Measurements from ENCODE around the gene STARD10.

DNA sequence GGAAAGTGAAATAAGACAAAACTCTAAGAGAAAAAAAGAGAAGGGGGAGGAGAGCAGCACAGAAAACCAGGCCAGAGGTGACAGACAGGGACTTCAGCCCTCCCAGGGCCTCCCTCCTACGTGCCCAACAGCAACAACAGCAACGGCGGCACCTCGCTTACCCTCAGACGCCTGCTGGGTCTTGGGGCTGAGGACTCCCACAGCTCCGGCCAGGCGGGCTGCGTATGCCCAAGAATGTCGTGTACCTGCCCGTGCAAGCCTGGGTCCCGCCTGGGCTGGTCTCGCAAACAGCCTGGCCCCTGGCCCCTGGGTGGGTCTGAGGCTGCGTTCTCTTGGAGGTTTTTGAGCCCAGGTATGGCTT lies 72.2 kb downstream of the STARD10 start:
- TF ChIP-seq, protein P1, sequence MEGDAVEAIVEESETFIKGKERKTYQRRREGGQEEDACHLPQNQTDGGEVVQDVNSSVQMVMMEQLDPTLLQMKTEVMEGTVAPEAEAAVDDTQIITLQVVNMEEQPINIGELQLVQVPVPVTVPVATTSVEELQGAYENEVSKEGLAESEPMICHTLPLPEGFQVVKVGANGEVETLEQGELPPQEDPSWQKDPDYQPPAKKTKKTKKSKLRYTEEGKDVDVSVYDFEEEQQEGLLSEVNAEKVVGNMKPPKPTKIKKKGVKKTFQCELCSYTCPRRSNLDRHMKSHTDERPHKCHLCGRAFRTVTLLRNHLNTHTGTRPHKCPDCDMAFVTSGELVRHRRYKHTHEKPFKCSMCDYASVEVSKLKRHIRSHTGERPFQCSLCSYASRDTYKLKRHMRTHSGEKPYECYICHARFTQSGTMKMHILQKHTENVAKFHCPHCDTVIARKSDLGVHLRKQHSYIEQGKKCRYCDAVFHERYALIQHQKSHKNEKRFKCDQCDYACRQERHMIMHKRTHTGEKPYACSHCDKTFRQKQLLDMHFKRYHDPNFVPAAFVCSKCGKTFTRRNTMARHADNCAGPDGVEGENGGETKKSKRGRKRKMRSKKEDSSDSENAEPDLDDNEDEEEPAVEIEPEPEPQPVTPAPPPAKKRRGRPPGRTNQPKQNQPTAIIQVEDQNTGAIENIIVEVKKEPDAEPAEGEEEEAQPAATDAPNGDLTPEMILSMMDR (IDR thresholded peaks at IDR 0.05; ENCODE audit: low read length), result no peak
- TF ChIP-seq EZH2 (IDR thresholded peaks at IDR 0.05; ENCODE audit: borderline replicate concordance, low read length), result no peak
